SKM-1 treated with dmso at 0.1 percent for 144 hours (cell line): ENCODE results near the gene C1QL4.
"Not testable (repeated sequence)": the region's sequence is repeated elsewhere in the genome, so short reads cannot be mapped to it uniquely, and the experiment has no call there.

Experiments
- DNase-seq: peaks from one replicate; lab custom pipeline; 2025; ENCODE audit not compliant: unreplicated experiment; lab: John Stamatoyannopoulos, UW

Gene C1QL4

GRCh38 chr12:49334681-49335080 lies 2.3 kb downstream of the C1QL4 start:
- no peak for DNase-seq

DNA sequence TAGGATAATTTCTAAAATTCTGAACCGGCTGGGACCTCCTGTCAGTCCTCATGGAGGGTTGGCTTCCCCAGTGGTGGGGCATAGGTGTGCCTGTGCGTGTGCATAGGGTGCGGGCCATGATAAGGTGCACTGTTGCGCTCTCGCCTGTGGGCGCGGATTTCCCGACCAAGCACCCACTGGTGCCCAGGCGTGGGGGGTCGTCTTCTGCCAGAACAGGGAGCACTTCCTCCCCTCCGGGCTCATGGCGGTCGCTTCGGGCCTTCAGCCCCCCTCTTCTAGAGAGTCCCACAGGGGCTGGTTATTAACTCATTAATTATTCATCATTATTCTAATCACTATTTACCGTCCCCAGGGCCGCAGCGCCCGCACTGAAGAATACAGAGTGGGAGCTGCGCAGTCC lies 2.8 kb downstream of the C1QL4 start:
- no peak for DNase-seq

- not testable (repeated sequence) for DNase-seq
These were observed 3.2 kb downstream of the C1QL4 start for GRCh38 chr12:49333778-49334177.

DNA sequence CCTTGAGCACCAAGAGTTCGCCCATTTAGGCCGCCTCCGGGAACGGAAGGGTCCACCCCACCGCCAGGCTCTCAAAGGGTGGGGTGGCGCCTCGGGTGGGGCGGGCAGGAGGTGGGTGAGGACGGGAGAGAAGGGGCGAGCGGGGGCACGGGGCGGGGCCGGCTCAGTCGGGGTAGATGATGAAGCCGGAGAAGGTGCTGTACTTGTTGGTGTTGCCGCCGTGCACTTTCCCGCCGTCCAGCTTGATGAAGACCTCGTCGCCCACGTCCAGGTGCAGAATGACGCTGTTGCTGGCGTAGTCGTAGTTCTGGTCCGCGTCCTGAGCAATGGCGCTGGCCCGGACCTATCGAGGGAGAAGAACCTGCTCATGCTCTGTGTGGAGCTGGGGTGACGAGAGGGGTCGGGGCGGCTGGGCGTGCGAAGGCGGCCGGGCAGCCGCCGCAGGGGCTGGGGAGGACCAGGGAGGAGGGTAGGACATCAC lies 4.1 kb downstream of the C1QL4 start:
- DNase-seq = no peak

GRCh38 chr12:49332441-49332861 lies 4.5 kb downstream of the C1QL4 start:
- DNase-seq = no peak

- peak; percentile 16 for DNase-seq
These were observed 5.4 kb downstream of the C1QL4 start for GRCh38 chr12:49331380-49332222.

DNA sequence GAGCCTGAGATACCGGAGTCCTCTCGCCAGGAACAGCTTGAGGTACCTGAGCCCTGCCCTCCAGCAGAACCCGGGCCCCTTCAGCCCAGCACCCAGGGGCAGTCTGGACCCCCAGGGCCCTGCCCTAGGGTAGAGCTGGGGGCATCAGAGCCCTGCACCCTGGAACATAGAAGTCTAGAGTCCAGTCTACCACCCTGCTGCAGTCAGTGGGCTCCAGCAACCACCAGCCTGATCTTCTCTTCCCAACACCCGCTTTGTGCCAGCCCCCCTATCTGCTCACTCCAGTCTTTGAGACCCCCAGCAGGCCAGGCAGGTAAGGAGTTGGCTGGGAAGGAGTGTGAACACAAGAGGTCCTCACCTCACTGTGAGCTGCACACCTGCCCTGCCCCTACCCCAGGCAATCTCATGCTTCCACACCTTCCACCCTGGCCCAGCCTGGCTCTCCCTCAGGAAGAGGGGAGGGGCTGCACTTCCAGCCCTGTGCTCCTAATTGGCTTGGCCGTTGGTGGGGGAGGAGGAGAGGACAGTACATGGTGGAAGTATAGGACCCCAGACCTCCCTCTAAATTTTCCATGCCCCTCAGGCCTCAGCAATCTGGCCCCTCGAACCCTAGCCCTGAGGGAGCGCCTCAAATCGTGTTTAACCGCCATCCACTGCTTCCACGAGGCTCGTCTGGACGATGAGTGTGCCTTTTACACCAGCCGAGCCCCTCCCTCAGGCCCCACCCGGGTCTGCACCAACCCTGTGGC lies 6.2 kb downstream of the C1QL4 start:
- DNase-seq = no peak

DNA sequence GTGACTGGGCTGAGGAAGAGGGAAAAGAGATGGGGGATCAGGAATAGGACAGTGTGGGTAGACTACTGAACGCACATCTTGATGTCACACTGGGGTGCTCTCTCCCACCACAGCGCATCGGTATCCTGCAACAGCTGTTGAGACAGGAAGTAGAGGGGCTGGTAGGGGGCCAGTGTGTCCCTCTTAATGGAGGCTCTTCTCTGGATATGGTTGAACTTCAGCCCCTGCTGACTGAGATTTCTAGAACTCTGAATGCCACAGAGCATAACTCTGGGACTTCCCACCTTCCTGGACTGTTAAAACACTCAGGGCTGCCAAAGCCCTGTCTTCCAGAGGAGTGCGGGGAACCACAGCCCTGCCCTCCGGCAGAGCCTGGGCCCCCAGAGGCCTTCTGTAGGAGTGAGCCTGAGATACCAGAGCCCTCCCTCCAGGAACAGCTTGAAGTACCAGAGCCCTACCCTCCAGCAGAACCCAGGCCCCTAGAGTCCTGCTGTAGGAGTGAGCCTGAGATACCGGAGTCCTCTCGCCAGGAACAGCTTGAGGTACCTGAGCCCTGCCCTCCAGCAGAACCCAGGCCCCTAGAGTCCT lies 6.9 kb downstream of the C1QL4 start:
- DNase-seq = no peak

- no peak for DNase-seq
These were observed 8.2 kb downstream of the C1QL4 start for GRCh38 chr12:49328816-49329215.

- DNase-seq = no peak
These were observed 9.1 kb downstream of the C1QL4 start for GRCh38 chr12:49327887-49328286.

- DNase-seq = no peak
These were observed 9.6 kb downstream of the C1QL4 start for GRCh38 chr12:49327368-49327767.

- no peak for DNase-seq
These were observed 11.4 kb downstream of the C1QL4 start for GRCh38 chr12:49325606-49326005.

DNA sequence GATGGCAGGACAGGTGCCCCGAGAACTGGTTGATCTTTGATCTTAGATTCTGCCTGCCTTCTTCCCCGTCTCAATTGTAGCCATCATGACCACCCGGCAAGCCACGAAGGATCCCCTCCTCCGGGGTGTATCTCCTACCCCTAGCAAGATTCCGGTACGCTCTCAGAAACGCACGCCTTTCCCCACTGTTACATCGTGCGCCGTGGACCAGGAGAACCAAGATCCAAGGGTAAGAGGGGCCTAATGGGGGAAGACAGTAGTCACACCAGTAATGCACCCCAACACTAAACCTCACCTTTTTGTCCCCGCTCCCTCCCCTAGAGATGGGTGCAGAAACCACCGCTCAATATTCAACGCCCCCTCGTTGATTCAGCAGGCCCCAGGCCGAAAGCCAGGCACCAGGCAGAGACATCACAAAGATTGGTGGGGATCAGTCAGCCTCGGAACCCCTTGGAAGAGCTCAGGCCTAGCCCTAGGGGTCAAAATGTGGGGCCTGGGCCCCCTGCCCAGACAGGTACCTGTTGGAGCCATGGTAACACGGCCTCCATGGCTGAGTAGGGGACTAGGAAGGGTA lies 13.4 kb downstream of the C1QL4 start:
- DNase-seq = no peak

DNA sequence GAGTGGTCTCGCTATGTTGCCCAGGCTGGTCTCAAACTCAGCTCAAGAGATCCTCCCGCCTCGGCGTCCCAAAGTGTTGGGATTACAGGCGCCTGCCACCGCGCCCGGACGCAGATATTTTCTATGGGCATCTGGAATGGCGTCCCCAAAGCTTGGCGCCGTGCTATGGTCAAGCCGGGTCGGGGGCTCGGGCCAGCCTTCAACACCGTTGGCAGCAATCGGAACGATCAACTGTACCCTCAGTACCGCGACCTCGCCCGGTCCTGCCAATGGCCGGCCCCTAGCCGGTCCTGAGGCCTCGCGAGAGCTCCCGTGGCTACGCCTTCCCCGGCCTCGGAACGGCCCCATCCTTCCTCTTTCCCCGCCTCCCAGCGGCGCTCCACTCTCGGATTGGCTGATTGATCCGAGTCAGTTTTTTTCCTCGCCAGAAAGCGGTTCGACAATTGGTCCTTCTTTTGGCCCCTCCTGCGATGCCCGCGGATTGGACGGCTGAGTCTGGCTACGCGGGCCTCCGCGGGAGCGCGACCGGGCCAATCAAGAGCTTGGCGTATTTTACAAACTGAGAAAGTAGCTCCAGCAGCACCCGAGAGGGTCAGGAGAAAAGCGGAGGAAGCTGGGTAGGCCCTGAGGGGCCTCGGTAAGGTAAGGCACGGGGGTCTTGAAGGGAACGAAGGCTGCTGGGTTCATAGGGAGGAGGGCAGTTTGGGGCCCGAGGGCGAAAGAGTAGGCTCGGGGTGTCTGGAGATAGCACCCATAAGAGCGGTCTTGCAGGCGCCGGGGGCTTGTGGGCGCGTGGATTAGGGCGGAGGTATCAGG lies 14.1 kb downstream of the C1QL4 start, which contains the start of gene TROAP:
Gene TROAP, plus strand, starts transcription at position 548 of the 816 bp plus-strand sequence. CDS start 354 bp downstream, outside the sequence.
- peak; percentile 89 for DNase-seq

GRCh38 chr12:49322367-49322707 lies 14.7 kb downstream of the C1QL4 start:
- DNase-seq = no peak

GRCh38 chr12:49320411-49321103 lies 16.4 kb downstream of the C1QL4 start:
- DNase-seq = not testable (repeated sequence)

GRCh38 chr12:49317118-49317517 lies 19.9 kb downstream of the C1QL4 start:
- DNase-seq = not testable (repeated sequence)

DNA sequence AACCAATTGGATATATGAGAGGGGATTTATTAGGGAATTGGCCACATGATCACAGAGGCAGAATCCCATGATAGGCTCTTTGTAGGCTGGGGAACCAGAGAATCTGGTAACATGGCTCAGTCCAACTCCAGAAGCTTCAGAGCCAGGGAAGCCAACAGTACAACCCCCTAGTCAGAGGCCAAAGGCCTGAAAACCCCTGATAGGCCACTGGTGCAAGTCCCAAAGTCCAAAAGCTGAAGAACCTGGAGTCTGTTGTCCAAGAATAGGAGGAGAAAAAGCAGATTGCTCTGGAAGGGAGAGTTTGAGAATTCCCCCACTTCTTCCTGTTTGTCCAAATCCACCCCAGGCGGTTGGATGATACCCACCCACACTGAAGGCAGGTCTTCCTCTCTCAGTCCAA lies 22.2 kb downstream of the C1QL4 start:
- DNase-seq = no peak

GRCh38 chr12:49310451-49311000 lies 26.5 kb downstream of the C1QL4 start:
- not testable (repeated sequence) for DNase-seq

DNA sequence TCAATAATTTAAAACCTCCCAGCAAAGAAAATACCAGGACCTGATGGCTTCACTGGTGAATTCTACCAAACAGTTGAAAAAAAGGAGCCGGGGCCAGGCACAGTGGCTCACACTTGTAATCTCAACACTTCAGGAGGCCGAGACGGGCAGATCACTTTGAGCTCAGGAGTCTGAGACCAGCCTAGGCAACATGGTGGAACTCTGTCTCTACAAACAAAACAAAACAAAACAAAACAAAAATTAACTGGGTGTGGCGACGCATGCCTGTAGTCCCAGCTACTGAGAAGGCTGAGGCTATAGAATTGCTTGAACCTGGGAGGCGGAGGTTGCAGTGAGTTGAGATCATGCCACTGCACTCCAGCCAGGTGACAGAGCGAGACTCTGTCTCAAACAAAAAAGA lies 27.6 kb downstream of the C1QL4 start:
- no peak for DNase-seq
